GM12872 (cell line): ENCODE data around the gene CDH4.

Source experiments
- TF ChIP-seq, protein P1 (sequence below): IDR thresholded peaks from 3 replicates; pipeline ENCODE4 v1.5.1; 2011; ENCODE audit warnings: low read depth, mild to moderate bottlenecking, low read length, moderate library complexity; ENCODE audit not compliant: insufficient read depth

CDH4 gene

DNA sequence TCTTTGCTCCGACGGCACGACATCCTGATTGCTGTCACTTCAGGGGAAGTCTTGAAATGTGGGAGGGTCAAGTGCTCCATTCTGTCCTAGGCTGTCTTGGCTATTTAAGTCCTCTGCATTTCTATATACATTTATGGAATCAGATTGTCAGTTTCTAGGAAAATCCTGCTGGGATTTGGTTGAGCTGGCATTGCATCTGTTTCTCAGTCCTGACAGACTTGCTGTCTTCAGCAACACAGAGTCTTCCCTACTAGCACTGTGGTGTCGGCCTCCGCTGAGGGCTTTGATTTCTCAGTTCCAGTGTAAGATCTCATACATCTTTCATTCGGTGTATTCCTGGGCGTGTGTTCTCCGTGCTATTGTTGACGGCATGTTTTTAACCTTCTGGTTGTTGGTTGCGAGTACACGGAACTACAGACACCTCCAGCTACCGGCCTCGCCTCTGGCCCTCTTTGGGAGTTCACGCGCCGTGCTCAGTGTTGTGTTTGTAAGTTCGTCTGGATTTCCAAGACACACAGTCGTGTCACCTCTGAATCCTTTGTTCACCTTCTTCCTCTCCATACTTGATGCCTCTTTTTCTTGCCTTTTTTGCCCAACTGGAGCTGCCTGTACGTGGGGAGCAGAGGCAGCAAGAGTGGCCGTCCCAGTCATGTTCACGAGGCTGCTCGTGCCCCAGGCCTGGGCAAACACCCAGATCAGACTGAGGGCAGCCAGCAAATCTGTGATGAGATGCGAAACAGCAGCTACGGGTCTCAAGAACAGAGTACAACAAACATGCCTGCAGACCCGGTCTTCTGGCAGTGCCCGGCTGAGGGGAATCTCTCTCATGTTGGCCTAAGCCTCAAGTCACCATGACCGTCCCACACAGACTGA lies 720.8 kb downstream of the CDH4 start:
- TF ChIP-seq, protein P1, sequence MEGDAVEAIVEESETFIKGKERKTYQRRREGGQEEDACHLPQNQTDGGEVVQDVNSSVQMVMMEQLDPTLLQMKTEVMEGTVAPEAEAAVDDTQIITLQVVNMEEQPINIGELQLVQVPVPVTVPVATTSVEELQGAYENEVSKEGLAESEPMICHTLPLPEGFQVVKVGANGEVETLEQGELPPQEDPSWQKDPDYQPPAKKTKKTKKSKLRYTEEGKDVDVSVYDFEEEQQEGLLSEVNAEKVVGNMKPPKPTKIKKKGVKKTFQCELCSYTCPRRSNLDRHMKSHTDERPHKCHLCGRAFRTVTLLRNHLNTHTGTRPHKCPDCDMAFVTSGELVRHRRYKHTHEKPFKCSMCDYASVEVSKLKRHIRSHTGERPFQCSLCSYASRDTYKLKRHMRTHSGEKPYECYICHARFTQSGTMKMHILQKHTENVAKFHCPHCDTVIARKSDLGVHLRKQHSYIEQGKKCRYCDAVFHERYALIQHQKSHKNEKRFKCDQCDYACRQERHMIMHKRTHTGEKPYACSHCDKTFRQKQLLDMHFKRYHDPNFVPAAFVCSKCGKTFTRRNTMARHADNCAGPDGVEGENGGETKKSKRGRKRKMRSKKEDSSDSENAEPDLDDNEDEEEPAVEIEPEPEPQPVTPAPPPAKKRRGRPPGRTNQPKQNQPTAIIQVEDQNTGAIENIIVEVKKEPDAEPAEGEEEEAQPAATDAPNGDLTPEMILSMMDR = no peak

DNA sequence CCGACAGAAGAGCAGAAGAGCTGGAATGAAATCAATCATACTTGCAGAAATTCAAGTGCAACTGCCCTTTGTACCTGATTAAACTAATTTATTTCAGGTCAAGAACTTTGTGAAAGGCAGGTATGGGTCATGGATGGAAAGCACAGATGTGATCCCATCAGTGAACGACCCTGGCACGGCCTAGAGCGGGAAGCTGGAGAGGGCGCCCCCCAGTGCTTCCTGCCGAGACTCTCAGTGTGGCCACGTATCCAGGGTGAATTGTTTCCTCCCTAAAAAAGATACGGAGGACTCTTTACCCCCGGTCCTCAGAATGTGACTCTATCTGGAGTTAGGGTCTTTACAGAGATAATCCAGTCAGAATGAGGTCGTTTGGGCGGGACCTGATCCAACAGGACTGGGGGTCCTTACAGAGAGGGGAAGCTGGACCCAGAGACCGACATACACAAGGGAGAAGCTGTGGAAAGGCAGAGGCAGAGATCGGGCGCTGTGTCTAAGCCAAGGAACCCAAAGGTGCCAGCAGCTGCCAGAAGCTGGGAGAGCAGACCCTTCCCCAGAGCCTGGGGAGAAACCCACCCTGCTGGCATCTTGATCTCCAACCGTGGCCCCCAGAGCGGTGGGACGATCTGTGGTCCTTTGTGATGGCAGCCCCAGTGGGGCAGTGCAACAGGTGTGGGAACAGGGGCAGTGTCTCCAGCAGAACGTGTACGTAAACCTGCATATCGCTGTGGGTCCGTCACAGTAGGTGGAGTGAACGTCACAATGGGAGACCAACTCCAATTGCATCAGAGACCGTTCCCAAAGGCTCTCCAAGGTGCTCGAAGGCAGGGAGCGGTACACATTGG lies 721.7 kb downstream of the CDH4 start:
- TF ChIP-seq, protein P1 = no peak

DNA sequence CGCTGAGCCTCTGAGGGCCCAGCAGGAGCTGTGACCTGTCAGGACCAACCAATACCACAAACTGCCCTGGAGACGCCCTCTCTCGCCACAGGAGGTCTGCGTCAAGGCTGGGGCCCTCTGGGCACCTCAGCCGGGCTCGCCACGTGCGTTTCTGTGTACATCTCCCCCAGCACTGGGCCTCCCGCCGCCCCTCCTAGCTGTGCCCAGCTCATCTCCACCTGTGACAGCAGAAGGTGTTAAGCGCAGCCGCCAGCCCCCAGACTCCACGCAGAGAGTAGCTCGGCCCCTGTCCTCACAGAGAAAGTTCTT lies 722.2 kb downstream of the CDH4 start:
- TF ChIP-seq, protein P1 = no peak

DNA sequence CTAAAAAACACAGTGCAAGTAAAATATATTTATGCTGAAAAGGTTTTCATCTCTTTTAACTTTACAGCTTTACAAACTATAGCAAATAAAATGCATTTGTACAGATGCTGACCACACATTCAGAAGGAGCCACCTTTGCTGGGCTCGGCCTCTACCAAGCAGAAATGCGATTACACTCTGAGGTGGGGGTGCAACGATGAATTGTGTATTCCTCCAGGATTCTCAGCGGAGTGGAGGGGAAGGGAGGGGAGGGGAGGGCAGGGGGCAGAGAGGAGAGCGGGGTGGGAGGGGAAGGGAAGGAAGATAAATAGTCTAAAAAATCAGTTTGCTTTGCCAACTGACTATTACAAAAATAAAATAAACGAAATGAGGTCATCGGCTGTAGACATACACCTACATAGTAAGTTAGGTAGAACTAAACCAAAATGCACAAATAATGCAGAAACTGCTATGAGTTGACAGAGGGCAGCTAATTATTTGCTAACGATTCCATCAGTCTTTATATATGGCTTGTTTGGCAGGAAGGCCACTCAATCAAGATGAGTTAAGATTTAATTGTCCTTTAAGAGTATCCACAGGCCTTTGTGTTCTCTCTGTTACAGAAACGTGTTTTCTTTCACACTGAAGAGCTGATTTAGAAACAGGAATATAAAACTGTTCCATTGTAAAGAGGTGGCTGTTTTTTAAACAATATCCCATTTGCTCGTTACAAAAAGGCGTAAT lies 723.5 kb downstream of the CDH4 start:
- TF ChIP-seq, protein P1 = no peak

DNA sequence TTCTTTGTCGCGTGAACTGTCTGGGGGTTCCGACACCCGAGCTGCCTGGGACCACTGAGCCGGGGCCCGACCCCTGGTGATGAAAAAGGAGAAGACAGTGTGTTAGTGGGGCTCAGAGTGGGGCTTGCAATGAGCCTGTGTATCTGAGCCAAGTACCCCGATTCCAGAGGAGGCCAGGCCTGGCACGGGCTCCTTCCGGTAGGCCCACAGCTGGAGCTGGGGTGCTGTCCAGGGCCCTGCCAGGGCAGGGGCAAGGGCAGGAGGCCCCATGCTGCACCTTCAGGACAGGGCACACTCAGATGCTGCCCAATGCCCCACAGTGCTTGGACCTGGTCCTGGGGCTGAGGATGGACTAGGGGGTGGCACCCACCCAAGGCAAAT lies 724.2 kb downstream of the CDH4 start:
- TF ChIP-seq, protein P1 = no peak

DNA sequence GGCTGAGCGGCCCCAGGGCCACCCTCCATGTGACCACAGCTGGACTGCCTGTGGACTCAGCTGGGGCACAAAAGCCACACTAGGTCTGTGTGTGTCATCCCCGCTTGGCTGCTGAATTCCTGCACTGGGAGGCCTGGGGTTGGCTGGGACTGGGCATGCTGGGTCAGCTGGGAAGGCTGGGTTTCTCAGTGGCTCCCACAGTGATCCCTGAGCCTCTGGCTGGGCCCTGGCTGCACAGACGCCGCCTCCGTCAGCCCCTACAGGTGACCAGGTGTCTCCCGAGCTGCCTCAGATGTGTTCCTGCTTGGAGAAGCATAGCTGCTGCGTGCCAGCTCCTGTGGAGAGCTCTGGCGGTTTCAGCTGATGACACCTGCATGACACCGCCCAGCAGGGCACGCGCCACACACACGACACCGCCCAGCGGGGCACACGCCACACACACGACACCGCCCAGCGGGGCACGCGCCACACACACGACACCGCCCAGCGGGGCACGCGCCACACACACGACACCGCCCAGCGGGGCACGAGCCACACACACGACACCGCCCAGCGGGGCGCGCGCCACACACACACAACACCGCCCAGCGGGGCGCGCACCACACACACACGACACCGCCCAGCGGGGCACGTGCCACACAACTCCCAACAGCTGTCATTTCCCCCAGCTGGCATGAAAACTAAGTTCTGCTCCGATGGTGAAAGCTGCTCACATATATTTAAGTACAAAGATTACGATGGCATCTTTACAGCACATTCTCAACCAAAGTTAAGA lies 724.8 kb downstream of the CDH4 start:
- TF ChIP-seq, protein P1 = no peak
